K562 (cell line): Measurements from ENCODE around the gene IGSF3. TPM values are rescaled to one million over a fixed set of nuclear protein-coding genes. Genes with fewer than 3 reads are reported as not detected.

Source experiments
- ATAC-seq: fragments of 200-7000 bp; cut with Tn5 transposase; 3 replicates; pipeline ENCODE4 v1.9.1; 2020; ENCODE audit warnings: moderate library complexity
- BruUV-seq: library from RNA; stranded (reverse); fragments of 400-500 nt; replicated peaks from 2 replicates; lab custom pipeline; 2021; lab: Mats Ljungman, UMichigan
- CTCF ChIA-PET: fragments of 300-600 bp; formaldehyde crosslinking; extraction: SDS; loops from one replicate; lab custom pipeline; 2021; ENCODE audit warnings: low intra/inter-chr PET ratio; lab: Yijun Ruan, JAX
- POLR2A ChIA-PET: fragments of 300-600, 350-650 bp; sonication (Branson Sonifier 250); formaldehyde crosslinking; extraction: SDS; loops from one replicate; lab custom pipeline; 2021; ENCODE audit warnings: antibody characterized with exemption, inconsistent platforms; lab: Yijun Ruan, JAX
- DNase-seq, 4 experiments: peaks; one replicate each; pipeline versions ENCODE4 v3.0.0 to v3.0.0-alpha.2; 2011 to 2018; ENCODE audit warnings: low spot score in 3 of 4, mixed read lengths in 3 of 4; ENCODE audit errors: extremely low read depth in 1 of 4
- FAIRE-seq: peaks from 2 replicates; lab custom pipeline; 2011; peaks lifted over from hg19 to GRCh38; lab: Jason Lieb, UNC
- H2AFZ ChIP-seq: 2 replicates; pipeline ENCODE4 v1.6.0; 2011; ENCODE audit warnings: low read depth, low read length, control low read depth, inconsistent platforms
- H3K27ac ChIP-seq: fragments of 200-600 bp; 3 replicates; pipeline ENCODE4 v1.8.0; 2011; ENCODE audit warnings: low read depth, mild to moderate bottlenecking, control low read depth, inconsistent platforms, low read length, moderate library complexity, mixed read lengths; ENCODE audit errors: extremely low read depth
- H3K27me3 ChIP-seq, 2 experiments: fragments of 300-600 bp in 1 of 2; 2 replicates in 1 of 2; 3 replicates in 1 of 2; pipeline versions ENCODE4 v1.6.0 to v1.8.0; 2011; ENCODE audit warnings: inconsistent platforms in 2 of 2, low read length in 2 of 2, mild to moderate bottlenecking in 1 of 2, mixed read lengths in 1 of 2, moderate library complexity in 1 of 2; ENCODE audit not compliant: control insufficient read depth in 2 of 2, insufficient read depth in 2 of 2
- H3K36me3 ChIP-seq: fragments of 300-600 bp; 3 replicates; pipeline ENCODE4 v1.8.0; 2011; ENCODE audit warnings: mild to moderate bottlenecking, low read length, inconsistent platforms; ENCODE audit not compliant: control insufficient read depth, insufficient read depth
- H3K4me1 ChIP-seq, 2 experiments: fragments of 200-600 bp in 1 of 2; replicated peaks in 1 of 2; 2 replicates in 1 of 2; 3 replicates in 1 of 2; pipeline versions ENCODE4 v1.5.1 to v1.8.0; 2011; ENCODE audit warnings: inconsistent platforms in 2 of 2, low read length in 2 of 2, mild to moderate bottlenecking in 1 of 2, mixed read lengths in 1 of 2, moderate library complexity in 1 of 2; ENCODE audit not compliant: control insufficient read depth in 2 of 2, insufficient read depth in 2 of 2
- H3K4me2 ChIP-seq: 2 replicates; pipeline ENCODE4 v1.6.1; 2011; ENCODE audit warnings: low read length, control low read depth, inconsistent platforms, mixed read lengths; ENCODE audit not compliant: insufficient read depth
- H3K4me3 ChIP-seq: fragments of 200-600 bp; sonication (generic), shearing (Covaris generic); 2 replicates; pipeline ENCODE4 v1.5.1; 2016; ENCODE audit warnings: control low read depth, inconsistent platforms
- H3K79me2 ChIP-seq: fragments of 200-600 bp; 3 replicates; pipeline ENCODE4 v1.8.0; 2011; ENCODE audit warnings: low read length, inconsistent platforms; ENCODE audit not compliant: control insufficient read depth, insufficient read depth
- H3K9ac ChIP-seq, 2 experiments: 2 replicates each; pipeline versions ENCODE4 v1.6.0 to v1.6.1; 2011; ENCODE audit warnings: low read depth in 2 of 2, low read length in 2 of 2, control low read depth in 1 of 2, inconsistent platforms in 1 of 2, mild to moderate bottlenecking in 1 of 2, mixed read lengths in 1 of 2; ENCODE audit not compliant: insufficient read depth in 1 of 2
- H3K9me1 ChIP-seq: one replicate; pipeline ENCODE4 v1.6.0; 2011; ENCODE audit warnings: inconsistent platforms, mild to moderate bottlenecking, low read length, moderate library complexity; ENCODE audit not compliant: control insufficient read depth, insufficient read depth
- H3K9me3 ChIP-seq: replicated peaks from 2 replicates; pipeline ENCODE4 v1.5.1; 2011; ENCODE audit warnings: low read depth, low read length, inconsistent platforms; ENCODE audit not compliant: control insufficient read depth, insufficient read depth
- H4K20me1 ChIP-seq: replicated peaks from 2 replicates; pipeline ENCODE4 v1.6.1; 2011; ENCODE audit warnings: low read length, inconsistent platforms, mixed read lengths; ENCODE audit not compliant: control insufficient read depth, insufficient read depth
- HDAC1 ChIP-seq, 2 experiments: fragments of 450-650 bp; IDR thresholded peaks; 2 replicates each; pipeline ENCODE4 v1.6.1; 2016 to 2017; ENCODE audit warnings: inconsistent platforms in 1 of 2, mild to moderate bottlenecking in 1 of 2, moderate library complexity in 1 of 2
- HDAC2 ChIP-seq: fragments of 450-650 bp; IDR thresholded peaks from 2 replicates; pipeline ENCODE4 v1.6.1; 2016; ENCODE audit warnings: mild to moderate bottlenecking
- PTBP1 ChIP-seq: fragments of 200-400 bp; formaldehyde crosslinking; IDR thresholded peaks from 2 replicates; pipeline ENCODE4 v1.6.1; 2017; ENCODE audit warnings: low read depth, low read length
- RBM25 ChIP-seq: fragments of 200-400 bp; formaldehyde crosslinking; IDR thresholded peaks from 2 replicates; pipeline ENCODE4 v1.6.1; 2018; ENCODE audit warnings: low read length, low read depth, moderate library complexity; ENCODE audit not compliant: severe bottlenecking
- RCOR1 ChIP-seq, 2 experiments: IDR thresholded peaks; 2 replicates each; pipeline ENCODE4 v1.6.1; 2012; ENCODE audit warnings: low read depth in 2 of 2, low read length in 2 of 2, borderline replicate concordance in 1 of 2, improper control_type of control experiment in 1 of 2
- SMAD4 ChIP-seq: fragments of 250-450 bp; sonication (Bioruptor Pico); conservative IDR thresholded peaks from 2 replicates; pipeline ENCODE4 v1.8.0; 2021; ENCODE audit warnings: inconsistent platforms, mild to moderate bottlenecking, moderate library complexity
- ZNF76 ChIP-seq: fragments of 250-450 bp; sonication (Bioruptor Pico); IDR thresholded peaks from 2 replicates; pipeline ENCODE4 v1.4.0; 2020; ENCODE audit warnings: mild to moderate bottlenecking, moderate library complexity, borderline replicate concordance
- WGBS: fragments of 100-300 bp; shearing (Covaris generic); methylation state at CpG from one replicate; pipeline ENCODE4 v1.1.6; 2016; ENCODE audit warnings: low coverage, mixed read lengths; ENCODE audit not compliant: insufficient coverage; ENCODE audit errors: missing lambda C conversion rate; 5-methylcytosine and 5-hydroxymethylcytosine counted together
- in situ Hi-C: fragments of 300-500 bp; cut with MboI; formaldehyde crosslinking; loops from 4 replicates; pipeline ENCODE4 v1.15.0; 2018; ENCODE audit warnings: inconsistent platforms, mixed read lengths
- intact Hi-C: fragments of 100-400 bp; cut with micrococcal nuclease; formaldehyde crosslinking; loops from 2 replicates; pipeline ENCODE4 v1.14.2; 2022
- polyA plus RNA-seq, 8 experiments: library from polyadenylated mRNA; depleted of rRNA in 4 of 8; stranded (reverse) in 5 of 8; unstranded in 3 of 8; fragments of >200 nt; fragmentation: Nextera tagmentation in 2 of 8; fragmentation: Illumina TruSeq in 1 of 8; extraction: Ambion mirVana in 2 of 8; extraction: Trizol in 1 of 8; gene quantifications; 2 replicates each; pipeline versions ENCODE4 v1.2.1 to v1.2.3, GENCODE V29; 2011 to 2014; ENCODE audit warnings: inconsistent platforms in 1 of 8, missing spikeins in 1 of 8
- total RNA-seq, 7 experiments: library from RNA; depleted of rRNA in 6 of 7; stranded (reverse); fragments of >200 nt in 6 of 7; fragmentation: Illumina TruSeq in 2 of 7; extraction: Trizol in 2 of 7; gene quantifications; 2 replicates each; pipeline versions ENCODE4 v1.2.1 to v1.2.3, GENCODE V29; 2011 to 2021; ENCODE audit warnings: low replicate concordance in 1 of 7
- TF ChIP-seq, protein P1 (sequence below): sonication (generic); formaldehyde crosslinking; IDR thresholded peaks from 2 replicates; pipeline ENCODE4 v1.8.1; 2023; ENCODE audit warnings: mild to moderate bottlenecking, missing genetic modification reagents, moderate library complexity
- TF ChIP-seq, protein P2 (sequence below): fragments of 450-650 bp; formaldehyde crosslinking; IDR thresholded peaks from 2 replicates; pipeline ENCODE4 v1.4.0; 2022; ENCODE audit warnings: mild to moderate bottlenecking, moderate library complexity

Gene IGSF3
- total and polyA plus RNA-seq, 9 of the 15 experiments (the other 6 are each of a cell fraction or from before 2014, with no cell fraction given): 1.1 to 15.0 (median 8.3) TPM

DNA sequence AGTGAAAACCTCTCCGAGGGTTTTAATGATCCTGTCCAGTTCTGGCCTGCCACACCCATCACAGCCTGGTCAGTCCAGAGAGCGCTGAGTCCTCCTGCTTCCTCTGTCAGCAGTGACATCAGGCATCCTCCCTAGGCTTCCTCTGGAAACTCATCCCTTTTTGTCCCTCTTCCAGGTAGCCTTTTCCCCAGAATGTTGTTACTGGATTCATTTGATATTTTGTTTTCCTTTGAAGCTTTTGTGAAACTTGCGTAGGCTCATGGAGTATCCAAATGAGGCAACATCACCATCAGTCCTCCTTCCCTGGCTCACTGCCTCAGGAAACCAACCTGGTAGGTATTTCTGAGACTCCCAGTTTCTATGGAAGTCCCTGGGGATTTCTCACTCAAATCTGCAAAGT lies 27.0 kb upstream of the IGSF3 start:
- Histone ChIP-seq H3K27ac (no peak overlapping the region), H3K36me3 (no peaks in the 10 kb centered on the region), H3K9me1 (no peaks in the 10 kb centered on the region), H3K79me2 (no peaks in the 10 kb centered on the region), H3K9me3 (no peaks in the 10 kb centered on the region), H3K4me2 (no peak overlapping the region), H4K20me1 (no peaks in the 10 kb centered on the region), H3K27me3 (no peaks in the 10 kb centered on the region), H3K9ac (peak overlapping the region; percentile 22 to 39; a peak in 1 of 4 replicates), H3K4me3 (no peak overlapping the region), H2AFZ (peak overlapping the region; percentile 63), H3K4me1 (peaks cover 27 to 59% of the 10 kb centered on the region in 2 experiments; a peak in 4 of 5 replicates)
- in situ Hi-C loops: no loop called here
- FAIRE-seq: no peak
- DNase-seq: no peak
- ChIA-PET POLR2A (interaction anchor here (0.6 to 2.7 kb wide), 4 partner anchors 10 to 381 kb away, joined by 3 to 8 read pairs (median 6); no protein-coding TSS in a partner anchor), CTCF (no interaction called here)
- intact Hi-C loops: no loop called here
- 58% methylated on average over 3 of the region's 3 CpGs for WGBS
- TF ChIP-seq ZNF76 (no peak), SMAD4 (CRISPR knock-in tag) (0 out of 2 replicates have a peak, but pooled peaks have one; percentile 13), RCOR1 (IDR thresholded peaks at IDR 0.05; ENCODE audit: borderline replicate concordance in 1 of 2, low read depth in 2 of 2, low read length in 2 of 2) (peak in 1 of 2 experiments; percentile 7; a peak in 1 of 4 replicates)
- BruUV-seq: no TSS peak
- ATAC-seq: peak; percentile 40

DNA sequence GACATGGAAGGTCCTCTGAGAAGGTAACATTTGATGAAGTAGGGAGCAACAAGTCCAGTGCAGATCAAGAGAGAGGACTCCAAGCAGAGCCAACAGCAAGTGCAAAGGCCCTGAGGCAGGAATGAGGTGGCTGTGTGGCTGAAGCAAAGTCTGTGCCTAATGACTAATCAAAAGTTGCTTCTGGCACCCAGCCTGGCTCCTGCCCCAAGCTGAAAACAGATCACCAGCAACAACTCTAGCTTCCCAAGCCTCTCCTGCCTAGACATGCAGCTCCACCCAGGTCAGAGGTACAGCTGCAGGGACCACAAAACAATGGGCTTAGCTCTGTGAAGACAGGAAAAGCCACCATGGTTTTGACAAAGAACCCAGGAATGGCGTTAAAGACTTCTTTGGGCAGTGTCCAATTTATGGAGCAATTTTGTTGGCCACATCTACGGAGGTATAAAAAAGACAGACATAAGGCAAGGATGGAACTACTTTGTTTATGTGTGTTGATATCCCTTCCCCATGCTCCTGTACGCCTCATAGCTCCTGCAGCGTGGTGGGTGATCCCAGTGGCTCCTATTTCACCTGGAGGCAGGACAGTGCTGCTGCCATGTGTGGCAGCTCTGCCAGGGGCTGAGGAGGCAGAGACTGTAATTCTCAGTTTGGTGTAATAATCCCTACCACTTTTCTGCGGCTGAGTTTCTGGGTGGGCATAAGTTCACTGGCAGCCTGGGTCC lies 26.4 kb upstream of the IGSF3 start:
- intact Hi-C loops: no loop called here
- CTCF ChIA-PET: no interaction called here
- WGBS: 67% methylated on average over 5 of the region's 5 CpGs
- TF ChIP-seq, protein P1, sequence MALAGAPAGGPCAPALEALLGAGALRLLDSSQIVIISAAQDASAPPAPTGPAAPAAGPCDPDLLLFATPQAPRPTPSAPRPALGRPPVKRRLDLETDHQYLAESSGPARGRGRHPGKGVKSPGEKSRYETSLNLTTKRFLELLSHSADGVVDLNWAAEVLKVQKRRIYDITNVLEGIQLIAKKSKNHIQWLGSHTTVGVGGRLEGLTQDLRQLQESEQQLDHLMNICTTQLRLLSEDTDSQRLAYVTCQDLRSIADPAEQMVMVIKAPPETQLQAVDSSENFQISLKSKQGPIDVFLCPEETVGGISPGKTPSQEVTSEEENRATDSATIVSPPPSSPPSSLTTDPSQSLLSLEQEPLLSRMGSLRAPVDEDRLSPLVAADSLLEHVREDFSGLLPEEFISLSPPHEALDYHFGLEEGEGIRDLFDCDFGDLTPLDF (CRISPR knock-in tag): 0 out of 2 replicates have a peak, but pooled peaks have one; percentile 28
- TF ChIP-seq HDAC2 (peak; percentile 82), RBM25 (peak; percentile 100), HDAC1 (IDR thresholded peaks at IDR 0.05) (0 out of 4 replicates have a peak, but pooled peaks of 1 of the 2 experiments have one; percentile 23), PTBP1 (0 out of 2 replicates have a peak, but pooled peaks have one; percentile 85)
- TF ChIP-seq, protein P2, sequence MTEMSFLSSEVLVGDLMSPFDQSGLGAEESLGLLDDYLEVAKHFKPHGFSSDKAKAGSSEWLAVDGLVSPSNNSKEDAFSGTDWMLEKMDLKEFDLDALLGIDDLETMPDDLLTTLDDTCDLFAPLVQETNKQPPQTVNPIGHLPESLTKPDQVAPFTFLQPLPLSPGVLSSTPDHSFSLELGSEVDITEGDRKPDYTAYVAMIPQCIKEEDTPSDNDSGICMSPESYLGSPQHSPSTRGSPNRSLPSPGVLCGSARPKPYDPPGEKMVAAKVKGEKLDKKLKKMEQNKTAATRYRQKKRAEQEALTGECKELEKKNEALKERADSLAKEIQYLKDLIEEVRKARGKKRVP: no peak

More for the DNA sequence above, 26.4 kb upstream of the IGSF3 start:
- peak in 1 of 4 experiments; percentile 54 for DNase-seq
- Histone ChIP-seq H3K9ac (peak overlapping the region; percentile 22 to 39; a peak in 2 of 4 replicates), H3K4me3 (no peak overlapping the region), H2AFZ (peak overlapping the region; percentile 63), H3K9me3 (no peaks in the 10 kb centered on the region), H3K4me1 (peaks cover 27 to 65% of the 10 kb centered on the region in 2 experiments; a peak in 4 of 5 replicates), H3K36me3 (no peaks in the 10 kb centered on the region), H4K20me1 (no peaks in the 10 kb centered on the region), H3K9me1 (no peaks in the 10 kb centered on the region), H3K27ac (no peak overlapping the region; the same call in 1 of the 3 replicates), H3K79me2 (no peaks in the 10 kb centered on the region), H3K4me2 (no peak overlapping the region), H3K27me3 (no peaks in the 10 kb centered on the region)
- FAIRE-seq: no peak
- POLR2A ChIA-PET: interaction anchor here (0.6 to 1.5 kb wide), 4 partner anchors 11 to 52 kb away, joined by 3 to 7 read pairs (median 5); no protein-coding TSS in a partner anchor
- no TSS peak for BruUV-seq
- ATAC-seq: peak; percentile 9; the same call in 2 of the 3 replicates
- in situ Hi-C loops: no loop called here
